Suppressor macrophage (primary cell): ENCODE data around the gene MUC4.
"Not testable (repeated sequence)": the region's sequence is repeated elsewhere in the genome, so short reads cannot be mapped to it uniquely, and the experiment has no call there.

Experiments used
- DNase-seq, 4 experiments: peaks; one replicate each; pipeline ENCODE4 v3.0.0-alpha.2; 2020 to 2022

MUC4 gene

DNA sequence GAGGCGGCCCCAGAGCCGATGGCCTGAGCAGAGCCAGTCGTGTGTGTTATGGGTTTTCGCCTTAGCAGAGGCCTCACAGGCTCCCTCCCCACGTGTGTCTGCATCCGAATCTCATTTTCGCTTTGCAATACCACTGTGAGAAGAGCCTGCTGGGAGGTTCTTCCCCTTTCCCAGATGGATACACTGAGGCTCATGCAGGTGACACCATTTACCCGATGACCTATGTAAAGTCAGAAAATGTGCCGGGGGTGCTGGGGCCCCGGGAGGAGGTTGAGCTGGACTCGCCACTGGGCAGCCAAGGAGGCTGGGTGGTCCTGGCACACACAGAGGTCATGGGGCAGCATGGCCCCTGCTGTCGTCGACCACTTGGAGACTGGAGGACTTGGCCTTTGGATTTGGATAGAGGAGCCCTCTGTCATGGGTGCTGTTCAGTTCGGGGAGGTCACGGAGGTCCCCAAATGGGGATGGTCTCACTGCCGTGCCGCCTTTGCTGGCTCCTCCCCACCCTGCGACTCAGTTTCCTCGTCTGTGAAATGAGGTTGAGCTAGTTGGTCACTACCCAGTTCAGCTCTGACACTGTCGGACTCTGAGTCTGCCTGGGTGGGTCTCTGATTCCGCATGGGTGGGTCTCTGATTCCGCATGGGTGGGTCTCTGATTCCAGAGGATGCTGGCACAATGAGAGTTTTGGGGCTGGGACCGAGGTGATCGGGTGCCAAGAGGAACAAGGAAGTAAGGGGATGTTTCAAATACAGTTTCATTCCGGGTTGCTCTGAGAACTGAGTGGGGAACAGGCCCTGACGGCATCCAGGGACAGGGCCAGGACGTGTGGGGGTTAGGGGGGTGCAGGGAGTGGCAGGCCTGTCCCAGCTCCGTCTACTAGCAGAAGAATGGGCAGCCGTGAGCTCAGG lies 23.2 kb upstream of the MUC4 start:
- no peak for DNase-seq

GRCh38 chr3:195829897-195830254 lies 18.1 kb upstream of the MUC4 start:
- no peak for DNase-seq

DNA sequence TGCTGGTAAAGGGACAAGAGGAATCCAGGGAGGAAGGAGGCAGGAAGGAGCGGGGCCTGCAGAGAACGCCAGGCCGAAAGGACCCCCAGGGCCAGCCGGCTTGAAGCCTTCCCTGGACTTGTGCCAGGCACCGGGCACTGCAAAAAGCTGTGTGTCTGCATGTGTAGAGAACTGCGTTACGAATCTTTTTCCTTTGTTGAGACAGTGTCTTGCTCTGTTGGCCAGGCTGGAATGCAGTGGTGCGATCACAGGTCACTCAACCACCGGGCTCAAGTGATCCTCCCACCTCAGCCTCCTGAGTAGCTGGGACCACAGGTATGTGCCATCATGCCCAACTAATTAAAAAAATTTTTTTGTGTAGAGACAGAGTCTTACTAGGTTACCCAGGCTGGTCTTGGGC lies 17.0 kb upstream of the MUC4 start:
- no peak for DNase-seq

- no peak for DNase-seq
Measured at GRCh38 chr3:195825857-195826804, 14.4 kb upstream of the MUC4 start.

DNA sequence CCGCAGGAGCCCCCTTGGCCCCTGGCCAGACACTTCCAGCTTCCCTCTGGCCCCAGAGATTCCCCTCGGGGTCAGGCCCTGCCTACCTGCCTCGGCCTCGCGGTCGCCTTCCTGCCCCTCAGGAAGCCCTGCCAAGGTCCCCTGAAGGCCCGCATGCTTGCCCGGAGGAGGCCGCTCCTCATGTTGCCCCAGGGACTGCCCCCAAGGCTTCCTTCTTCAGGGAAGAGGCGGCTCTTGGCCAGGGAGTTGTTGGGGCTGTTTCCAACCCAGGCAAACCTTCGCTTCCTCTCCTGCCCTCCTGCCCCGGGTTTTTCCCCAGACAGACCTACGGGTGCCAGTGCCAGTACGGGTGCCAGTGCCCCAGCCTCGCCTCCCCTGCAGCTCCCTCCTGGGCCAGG lies 13.5 kb upstream of the MUC4 start:
- no peak for DNase-seq

- not testable (repeated sequence) for DNase-seq
Measured at GRCh38 chr3:195824425-195825190, 12.9 kb upstream of the MUC4 start.

GRCh38 chr3:195823999-195824398 lies 12.3 kb upstream of the MUC4 start:
- no peak for DNase-seq

- DNase-seq = no peak
Measured at GRCh38 chr3:195823280-195823679, 11.6 kb upstream of the MUC4 start.

GRCh38 chr3:195822131-195822696 lies 10.5 kb upstream of the MUC4 start:
- DNase-seq = no peak

GRCh38 chr3:195821403-195822130 lies 9.8 kb upstream of the MUC4 start:
- no peak for DNase-seq

GRCh38 chr3:195820901-195821300 lies 9.2 kb upstream of the MUC4 start:
- no peak for DNase-seq

DNA sequence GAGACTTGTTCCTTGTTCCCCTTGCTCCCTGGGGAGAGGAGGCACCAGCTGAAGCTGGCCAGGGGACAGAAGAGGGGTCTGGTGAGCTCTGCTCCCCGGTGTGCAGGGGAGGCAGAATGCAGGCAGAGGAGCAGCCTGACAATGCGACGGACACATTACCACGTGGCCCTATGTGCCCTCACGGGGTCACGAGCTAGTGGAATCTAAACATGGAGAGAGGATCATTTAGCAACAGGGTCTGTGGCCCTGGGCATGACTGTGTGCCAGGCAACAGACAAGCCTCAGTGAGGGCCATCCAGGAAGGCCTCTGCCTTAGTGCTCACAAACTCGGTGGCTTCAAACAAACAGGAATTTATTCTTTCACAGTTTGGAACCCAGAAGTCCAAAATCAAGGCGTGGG lies 8.5 kb upstream of the MUC4 start:
- no peak for DNase-seq

GRCh38 chr3:195818301-195818700 lies 6.6 kb upstream of the MUC4 start:
- DNase-seq = no peak

DNA sequence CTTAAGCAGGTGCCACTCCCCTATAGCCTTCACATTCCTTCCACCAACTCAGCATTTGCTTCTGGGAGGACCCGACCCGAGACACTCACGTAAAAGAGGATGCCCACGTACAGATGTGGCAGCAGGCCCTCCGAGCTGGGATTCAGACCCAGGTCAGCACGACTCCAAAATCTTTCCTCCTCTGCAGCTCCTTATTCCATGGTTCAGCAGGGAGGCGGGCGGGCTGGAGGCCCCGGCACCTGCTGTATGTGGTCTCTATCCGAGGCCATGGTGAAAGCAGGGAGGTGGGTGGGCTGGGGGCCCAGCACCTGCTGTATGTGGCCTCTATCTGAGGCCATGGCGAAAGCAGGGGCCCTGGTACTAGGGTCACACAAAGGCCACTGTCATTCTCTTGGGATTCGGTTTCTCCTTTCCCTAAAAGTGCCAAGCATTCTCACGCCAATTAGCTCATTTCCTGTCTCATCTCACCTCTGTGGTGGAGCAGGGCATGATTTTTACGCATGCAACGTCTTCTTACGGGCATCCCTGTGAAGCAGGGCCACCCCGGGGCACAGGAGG lies 5.9 kb upstream of the MUC4 start:
- no peak for DNase-seq

DNA sequence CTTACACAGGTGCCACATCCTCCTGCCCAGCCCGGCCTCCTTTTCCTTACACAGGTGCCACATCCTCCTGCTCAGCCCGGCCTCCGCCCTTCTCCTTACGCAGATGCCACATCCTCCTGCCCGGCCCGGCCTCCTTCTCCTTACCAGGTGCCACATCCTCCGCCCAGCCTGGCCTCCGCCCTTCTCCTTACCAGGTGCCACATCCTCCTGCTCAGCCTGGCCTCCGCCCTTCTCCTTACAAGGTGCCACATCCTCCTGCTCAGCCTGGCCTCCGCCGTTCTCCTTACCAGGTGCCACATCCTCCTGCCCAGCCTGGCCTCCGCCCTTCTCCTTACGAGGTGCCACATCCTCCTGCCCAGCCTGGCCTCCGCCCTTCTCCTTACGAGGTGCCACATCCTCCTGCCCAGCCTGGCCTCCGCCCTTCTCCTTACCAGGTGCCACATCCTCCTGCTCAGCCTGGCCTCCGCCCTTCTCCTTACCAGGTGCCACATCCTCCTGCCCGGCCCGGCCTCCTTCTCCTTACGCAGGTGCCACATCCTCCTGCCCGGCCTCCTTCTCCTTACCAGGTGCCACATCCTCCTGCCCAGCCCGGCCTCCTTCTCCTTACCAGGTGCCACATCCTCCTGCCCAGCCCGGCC lies 4.7 kb upstream of the MUC4 start:
- not testable (repeated sequence) for DNase-seq

- no peak for DNase-seq
Measured at GRCh38 chr3:195815169-195815771, 3.5 kb upstream of the MUC4 start.

DNA sequence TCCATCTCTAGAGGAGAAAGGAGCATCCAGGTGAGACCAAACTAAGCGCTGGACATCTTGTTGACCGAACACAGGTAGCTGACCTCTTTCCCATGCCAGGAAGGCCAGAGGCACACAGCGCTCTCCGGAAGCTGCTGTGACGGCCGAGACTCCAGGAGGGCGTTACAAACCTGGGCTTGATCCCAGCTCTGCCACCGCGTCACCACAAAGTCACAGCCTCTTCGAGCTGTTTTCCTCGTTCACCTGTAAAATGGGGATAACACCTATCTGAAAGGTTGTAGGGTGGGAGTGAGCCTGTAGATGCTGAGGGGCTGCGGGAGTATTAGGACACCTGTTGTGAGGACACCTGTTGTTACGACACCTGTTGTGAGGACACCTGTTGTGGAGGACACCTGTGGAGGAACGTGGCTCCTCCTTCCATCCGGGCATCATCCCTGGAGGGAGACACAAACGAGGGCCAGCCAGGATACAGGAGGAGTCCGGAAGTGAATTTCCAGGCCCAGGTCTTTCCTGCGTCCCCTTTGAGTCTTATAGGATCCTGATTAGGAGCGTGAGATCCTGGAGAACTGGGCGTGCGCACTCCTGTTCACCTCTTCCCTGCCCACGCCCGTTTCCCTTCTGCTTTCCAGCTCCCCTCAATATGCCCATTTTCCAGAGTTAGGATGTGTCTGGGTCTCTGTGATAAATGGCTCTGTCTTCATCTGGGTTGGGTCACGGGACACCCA lies 2.3 kb upstream of the MUC4 start:
- no peak for DNase-seq

DNA sequence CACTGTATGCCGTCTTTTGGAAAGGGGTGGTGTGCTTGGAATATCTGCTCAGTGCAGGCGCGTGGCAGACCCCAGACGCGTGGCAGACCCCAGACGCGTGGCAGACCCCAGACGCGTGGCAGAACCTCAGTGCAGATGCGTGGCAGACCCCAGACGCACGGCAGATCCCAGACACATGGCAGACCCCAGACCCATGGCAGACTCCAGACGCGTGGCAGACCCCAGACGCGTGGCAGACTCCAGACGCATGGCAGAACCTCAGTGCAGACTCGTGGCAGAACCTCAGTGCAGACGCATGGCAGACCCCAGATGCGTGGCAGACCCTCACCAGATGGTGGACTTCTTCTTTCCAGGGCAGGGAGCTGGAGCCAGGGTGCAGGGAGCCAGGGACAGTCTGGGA lies 637 bp upstream of the MUC4 start:
- DNase-seq = no peak

DNA sequence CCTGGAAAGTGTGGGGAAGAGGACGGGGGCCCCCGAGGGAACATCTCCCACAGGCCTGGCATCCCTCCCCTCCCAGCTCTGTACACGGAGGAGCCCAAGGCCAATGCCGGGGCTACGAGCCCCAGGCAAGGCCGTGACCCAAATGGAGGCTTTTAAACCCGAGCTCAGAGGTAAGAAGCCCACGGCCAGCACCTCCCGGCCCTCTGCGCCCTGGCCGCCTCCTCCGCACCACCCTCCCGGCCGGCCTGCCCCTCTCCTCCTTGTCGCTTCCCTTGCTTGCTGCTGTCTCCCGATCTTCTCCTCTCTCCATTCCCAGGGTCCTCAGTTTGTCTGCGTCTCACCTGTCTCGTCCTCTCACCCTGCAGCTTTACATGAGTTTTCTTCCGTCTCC lies 1.3 kb downstream of the MUC4 start:
- no peak for DNase-seq
